ENCODE results near the gene JOSD2. TPM values are rescaled to one million over a fixed set of nuclear protein-coding genes. Genes with fewer than 3 reads are reported as not detected.

The JOSD2 gene
- total RNA-seq, 1 donor = 22.8 TPM

GRCh38 chr19:50482271-50482855 is 28.6 kb downstream of the JOSD2 start:
- no peak for DNase-seq (ENCODE audit: insufficient read length, low spot score, missing footprints)
- Histone ChIP-seq H3K4me3 (ENCODE audit: insufficient read depth, low read length) (no peak overlapping the region), H3K79me2 (ENCODE audit: insufficient read depth, low read length) (peaks cover 21% of the 10 kb centered on the region), H3K27me3 (ENCODE audit: insufficient read depth, low read length) (peaks cover 8% of the 10 kb centered on the region), H2AFZ (ENCODE audit: low read length) (no peak overlapping the region), H4K20me1 (ENCODE audit: insufficient read depth, low read length) (peaks cover 28% of the 10 kb centered on the region), H3K36me3 (ENCODE audit: insufficient read depth, low read length) (peaks cover 10% of the 10 kb centered on the region), H3K27ac (ENCODE audit: low read depth, low read length) (no peak overlapping the region), H3K4me2 (ENCODE audit: insufficient read depth, low read length) (no peak overlapping the region), H3K9me3 (ENCODE audit: low read depth, low read length) (no peaks in the 10 kb centered on the region), H3K4me1 (ENCODE audit: insufficient read depth, low read length) (peaks cover 3% of the 10 kb centered on the region)
- TF ChIP-seq, protein P1, sequence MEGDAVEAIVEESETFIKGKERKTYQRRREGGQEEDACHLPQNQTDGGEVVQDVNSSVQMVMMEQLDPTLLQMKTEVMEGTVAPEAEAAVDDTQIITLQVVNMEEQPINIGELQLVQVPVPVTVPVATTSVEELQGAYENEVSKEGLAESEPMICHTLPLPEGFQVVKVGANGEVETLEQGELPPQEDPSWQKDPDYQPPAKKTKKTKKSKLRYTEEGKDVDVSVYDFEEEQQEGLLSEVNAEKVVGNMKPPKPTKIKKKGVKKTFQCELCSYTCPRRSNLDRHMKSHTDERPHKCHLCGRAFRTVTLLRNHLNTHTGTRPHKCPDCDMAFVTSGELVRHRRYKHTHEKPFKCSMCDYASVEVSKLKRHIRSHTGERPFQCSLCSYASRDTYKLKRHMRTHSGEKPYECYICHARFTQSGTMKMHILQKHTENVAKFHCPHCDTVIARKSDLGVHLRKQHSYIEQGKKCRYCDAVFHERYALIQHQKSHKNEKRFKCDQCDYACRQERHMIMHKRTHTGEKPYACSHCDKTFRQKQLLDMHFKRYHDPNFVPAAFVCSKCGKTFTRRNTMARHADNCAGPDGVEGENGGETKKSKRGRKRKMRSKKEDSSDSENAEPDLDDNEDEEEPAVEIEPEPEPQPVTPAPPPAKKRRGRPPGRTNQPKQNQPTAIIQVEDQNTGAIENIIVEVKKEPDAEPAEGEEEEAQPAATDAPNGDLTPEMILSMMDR (IDR thresholded peaks at IDR 0.05; ENCODE audit: extremely low read depth, low read depth, low read length) = no peak

- Histone ChIP-seq H3K4me3 (ENCODE audit: insufficient read depth, low read length) (no peak overlapping the region), H3K9me3 (ENCODE audit: low read depth, low read length) (no peaks in the 10 kb centered on the region), H3K36me3 (ENCODE audit: insufficient read depth, low read length) (peaks cover 10% of the 10 kb centered on the region), H3K4me2 (ENCODE audit: insufficient read depth, low read length) (no peak overlapping the region), H3K79me2 (ENCODE audit: insufficient read depth, low read length) (peaks cover 23% of the 10 kb centered on the region), H3K4me1 (ENCODE audit: insufficient read depth, low read length) (peaks cover 7% of the 10 kb centered on the region), H2AFZ (ENCODE audit: low read length) (no peak overlapping the region), H3K27ac (ENCODE audit: low read depth, low read length) (no peak overlapping the region), H4K20me1 (ENCODE audit: insufficient read depth, low read length) (peaks cover 23% of the 10 kb centered on the region), H3K27me3 (ENCODE audit: insufficient read depth, low read length) (no peaks in the 10 kb centered on the region)
- DNase-seq (ENCODE audit: insufficient read length, low spot score, missing footprints) = no peak
- TF ChIP-seq, protein P1 (IDR thresholded peaks at IDR 0.05; ENCODE audit: extremely low read depth, low read depth, low read length) = no peak
Measured at GRCh38 chr19:50481351-50482149, 29.4 kb downstream of the JOSD2 start.

DNA sequence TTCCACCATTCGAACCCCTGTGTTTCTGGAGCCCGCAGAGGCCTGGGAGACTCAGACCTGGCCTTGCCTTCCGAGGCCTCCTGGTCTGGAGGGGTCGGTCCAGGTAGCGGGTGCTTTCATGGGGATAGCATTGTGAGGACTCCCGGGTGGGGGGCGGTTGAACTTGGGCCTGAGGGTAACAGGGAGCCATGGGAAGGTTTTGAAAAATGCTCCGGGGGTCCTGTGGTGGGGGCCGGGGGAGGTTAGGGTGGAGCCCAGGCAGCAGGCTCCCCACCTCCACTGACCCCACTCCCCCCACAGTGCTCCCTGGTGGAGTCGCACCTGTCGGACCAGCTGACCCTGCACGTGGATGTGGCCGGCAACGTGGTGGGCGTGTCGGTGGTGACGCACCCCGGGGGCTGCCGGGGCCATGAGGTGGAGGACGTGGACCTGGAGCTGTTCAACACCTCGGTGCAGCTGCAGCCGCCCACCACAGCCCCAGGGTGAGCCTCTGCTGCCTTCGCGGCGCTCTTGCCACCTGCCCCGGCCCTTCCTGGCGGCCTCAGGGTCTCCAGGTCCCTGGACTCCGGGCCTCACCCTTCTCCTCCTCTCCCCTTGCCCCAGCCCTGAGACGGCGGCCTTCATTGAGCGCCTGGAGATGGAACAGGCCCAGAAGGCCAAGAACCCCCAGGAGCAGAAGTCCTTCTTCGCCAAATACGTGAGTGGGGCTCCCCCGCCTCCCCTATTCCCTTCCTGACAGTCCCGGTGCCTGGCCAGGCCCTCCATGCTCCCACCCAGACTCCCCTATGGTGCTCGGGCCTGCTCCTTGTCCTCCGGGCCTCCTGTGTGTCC is 30.5 kb downstream of the JOSD2 start:
- Histone ChIP-seq H3K4me1 (ENCODE audit: insufficient read depth, low read length) (peaks cover 7% of the 10 kb centered on the region), H3K4me3 (ENCODE audit: insufficient read depth, low read length) (no peak overlapping the region), H2AFZ (ENCODE audit: low read length) (no peak overlapping the region), H3K27me3 (ENCODE audit: insufficient read depth, low read length) (no peaks in the 10 kb centered on the region), H3K4me2 (ENCODE audit: insufficient read depth, low read length) (no peak overlapping the region), H3K79me2 (ENCODE audit: insufficient read depth, low read length) (peaks cover 23% of the 10 kb centered on the region), H3K9me3 (ENCODE audit: low read depth, low read length) (no peaks in the 10 kb centered on the region), H3K27ac (ENCODE audit: low read depth, low read length) (no peak overlapping the region), H4K20me1 (ENCODE audit: insufficient read depth, low read length) (peaks cover 23% of the 10 kb centered on the region), H3K36me3 (ENCODE audit: insufficient read depth, low read length) (peaks cover 10% of the 10 kb centered on the region)
- TF ChIP-seq, protein P1 (IDR thresholded peaks at IDR 0.05; ENCODE audit: extremely low read depth, low read depth, low read length) = no peak
- no peak for DNase-seq (ENCODE audit: insufficient read length, low spot score, missing footprints)

Measured in osteoblast (primary cell).